GM18907 (cell line): ENCODE data around the gene KRT77.

ENCODE experiments used
- ATAC-seq: cut with Tn5 transposase; IDR thresholded peaks from one replicate; pipeline ENCODE4 v1.9.1; 2021; ENCODE audit warnings: mild to moderate bottlenecking, moderate library complexity; ENCODE audit not compliant: unreplicated experiment

The KRT77 gene

GRCh38 chr12:52694151-52694550, 9.2 kb downstream of the KRT77 start:
- no peak for ATAC-seq

- no peak for ATAC-seq
Measured at GRCh38 chr12:52693261-52693660, 10.1 kb downstream of the KRT77 start.

- ATAC-seq, result no peak
Measured at GRCh38 chr12:52692254-52692653, 11.1 kb downstream of the KRT77 start.

- ATAC-seq, result no peak
Measured at GRCh38 chr12:52691841-52692150, 11.5 kb downstream of the KRT77 start.

- no peak for ATAC-seq
Measured at GRCh38 chr12:52691076-52691840, 12.1 kb downstream of the KRT77 start.

GRCh38 chr12:52690351-52691075, 12.8 kb downstream of the KRT77 start:
- no peak for ATAC-seq

- no peak for ATAC-seq
Measured at GRCh38 chr12:52689936-52690335, 13.4 kb downstream of the KRT77 start.

GRCh38 chr12:52689239-52689638, 14.1 kb downstream of the KRT77 start:
- no peak for ATAC-seq

- no peak for ATAC-seq
Measured at GRCh38 chr12:52688481-52688880, 14.8 kb downstream of the KRT77 start.

GRCh38 chr12:52687497-52688385, 15.6 kb downstream of the KRT77 start:
- no peak for ATAC-seq

- no peak for ATAC-seq
Measured at GRCh38 chr12:52686756-52687487, 16.4 kb downstream of the KRT77 start.

- no peak for ATAC-seq
Measured at GRCh38 chr12:52686063-52686462, 17.3 kb downstream of the KRT77 start.

GRCh38 chr12:52685406-52685890, 17.9 kb downstream of the KRT77 start:
- no peak for ATAC-seq

GRCh38 chr12:52684431-52684830, 18.9 kb downstream of the KRT77 start:
- ATAC-seq, result no peak

GRCh38 chr12:52683575-52684300, 19.6 kb downstream of the KRT77 start:
- ATAC-seq, result no peak

- ATAC-seq, result no peak
Measured at GRCh38 chr12:52682938-52683574, 20.3 kb downstream of the KRT77 start.

GRCh38 chr12:52682381-52682660, 21.0 kb downstream of the KRT77 start:
- ATAC-seq, result no peak

GRCh38 chr12:52681526-52682380, 21.6 kb downstream of the KRT77 start:
- no peak for ATAC-seq

GRCh38 chr12:52680363-52680762, 23.0 kb downstream of the KRT77 start, which contains the start of gene KRT1:
TSS of gene KRT1 (minus strand) at chr12:52680407. CDS start at chr12:52680348, 59 bp downstream.
- ATAC-seq, result no peak
